ENCODE measurements around the gene SUOX.

DNA sequence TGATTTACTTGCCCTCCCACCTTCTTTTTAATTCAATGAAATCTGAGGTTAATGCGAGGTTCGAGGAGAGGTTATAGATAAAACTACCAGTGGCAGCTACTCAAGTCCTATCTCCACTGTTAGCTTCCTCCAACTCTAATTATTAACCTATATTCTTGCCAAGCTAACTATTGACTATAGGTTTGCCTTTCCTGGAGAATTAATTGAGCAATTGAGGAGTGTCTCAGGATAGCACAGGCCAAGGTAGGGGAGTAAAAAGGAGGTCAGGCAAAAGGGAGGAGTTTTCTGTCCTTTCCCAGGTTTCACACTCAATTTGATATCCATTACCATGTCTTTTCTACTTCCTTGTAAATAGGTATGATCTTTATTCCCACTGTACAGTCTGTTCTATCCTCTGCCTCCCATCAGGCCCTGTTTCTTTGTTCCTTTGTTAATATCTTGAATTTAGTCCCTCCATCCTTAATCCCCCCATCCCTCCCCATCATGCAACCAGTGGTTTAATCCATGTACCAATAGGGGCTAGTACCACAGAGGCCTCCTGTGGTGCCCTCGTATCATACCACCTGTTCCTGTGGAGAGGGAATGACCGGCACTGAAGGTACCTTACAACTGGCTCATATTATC lies 3.7 kb upstream of the SUOX start:
- TF ChIP-seq POLR2A (IDR thresholded peaks at IDR 0.05): no peak
- TF ChIP-seq, protein P1, sequence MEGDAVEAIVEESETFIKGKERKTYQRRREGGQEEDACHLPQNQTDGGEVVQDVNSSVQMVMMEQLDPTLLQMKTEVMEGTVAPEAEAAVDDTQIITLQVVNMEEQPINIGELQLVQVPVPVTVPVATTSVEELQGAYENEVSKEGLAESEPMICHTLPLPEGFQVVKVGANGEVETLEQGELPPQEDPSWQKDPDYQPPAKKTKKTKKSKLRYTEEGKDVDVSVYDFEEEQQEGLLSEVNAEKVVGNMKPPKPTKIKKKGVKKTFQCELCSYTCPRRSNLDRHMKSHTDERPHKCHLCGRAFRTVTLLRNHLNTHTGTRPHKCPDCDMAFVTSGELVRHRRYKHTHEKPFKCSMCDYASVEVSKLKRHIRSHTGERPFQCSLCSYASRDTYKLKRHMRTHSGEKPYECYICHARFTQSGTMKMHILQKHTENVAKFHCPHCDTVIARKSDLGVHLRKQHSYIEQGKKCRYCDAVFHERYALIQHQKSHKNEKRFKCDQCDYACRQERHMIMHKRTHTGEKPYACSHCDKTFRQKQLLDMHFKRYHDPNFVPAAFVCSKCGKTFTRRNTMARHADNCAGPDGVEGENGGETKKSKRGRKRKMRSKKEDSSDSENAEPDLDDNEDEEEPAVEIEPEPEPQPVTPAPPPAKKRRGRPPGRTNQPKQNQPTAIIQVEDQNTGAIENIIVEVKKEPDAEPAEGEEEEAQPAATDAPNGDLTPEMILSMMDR (IDR thresholded peaks at IDR 0.05): no peak

All from uterus (tissue), 2 donors.